Heart left ventricle (tissue), 16 donors: Measurements from ENCODE around the gene PCP4. TPM values are rescaled to one million over a fixed set of nuclear protein-coding genes. Genes with fewer than 3 reads are reported as not detected.

Source experiments
- ATAC-seq, 4 donors: fragments of 200-7000 bp; cut with Tn5 transposase; one replicate each; pipeline ENCODE4 v1.9.1; 2020 to 2022; ENCODE audit warnings: moderate library complexity in 4 of 4, mild to moderate bottlenecking in 3 of 4, moderate number of reproducible peaks in 1 of 4
- DNase-seq, 5 donors: peaks; one replicate each; pipeline ENCODE4 v3.0.0-alpha.2; 2020
- H3K27ac ChIP-seq, 12 donors: fragments of 200-600 bp; sonication (generic) in 4 of 12; one replicate each; pipeline versions ENCODE4 v1.5.0 to v1.8.0; 2016 to 2022; ENCODE audit warnings: mild to moderate bottlenecking in 2 of 12
- H3K27me3 ChIP-seq, 9 donors: fragments of 200-600 bp; sonication (generic) in 2 of 9; one replicate each; pipeline versions ENCODE4 v1.5.1 to v1.8.0; 2016 to 2022; ENCODE audit warnings: mild to moderate bottlenecking in 3 of 9
- H3K36me3 ChIP-seq, 9 donors: fragments of 200-600 bp; sonication (generic) in 2 of 9; one replicate each; pipeline versions ENCODE4 v1.5.0 to v1.8.0; 2018 to 2022; ENCODE audit warnings: mild to moderate bottlenecking in 2 of 9
- H3K4me1 ChIP-seq, 12 donors: fragments of 200-600 bp; sonication (generic) in 4 of 12; one replicate each; pipeline versions ENCODE4 v1.5.0 to v1.8.0; 2016 to 2022; ENCODE audit warnings: mild to moderate bottlenecking in 3 of 12
- H3K4me3 ChIP-seq, 12 donors: fragments of 200-600 bp; sonication (generic) in 4 of 12; one replicate each; pipeline versions ENCODE4 v1.5.0 to v1.8.0; 2017 to 2022; ENCODE audit warnings: mild to moderate bottlenecking in 9 of 12, moderate library complexity in 4 of 12
- H3K9me3 ChIP-seq, 12 donors: fragments of 200-600 bp; sonication (generic) in 4 of 12; one replicate each; pipeline versions ENCODE4 v1.5.0 to v1.8.0; 2016 to 2022; ENCODE audit warnings: mild to moderate bottlenecking in 1 of 12
- POLR2A ChIP-seq, 2 donors: fragments of 450-650 bp; IDR thresholded peaks; one replicate each; pipeline ENCODE4 v1.6.1; 2017; ENCODE audit warnings: antibody characterized with exemption in 2 of 2, mild to moderate bottlenecking in 2 of 2, moderate library complexity in 2 of 2
- WGBS, 4 donors: extraction: QIAGEN DNeasy Blood & Tissue Kit in 2 of 4; methylation state at CpG; one replicate each; pipeline versions ENCODE4 v1.1.5 to v1.1.7; 2013 to 2018; 5-methylcytosine and 5-hydroxymethylcytosine counted together
- intact Hi-C, 10 donors: fragments of 100-400 bp; cut with DNase I; formaldehyde crosslinking; loops; one replicate each; pipeline versions ENCODE4 v1.11.1 to v1.14.2; 2022
- polyA plus RNA-seq, 2 donors: library from polyadenylated mRNA; stranded (reverse); fragments of 200-250 nt; gene quantifications; one replicate each; pipeline ENCODE4 v1.2.3, GENCODE V29; 2013
- total RNA-seq, 9 donors: library from RNA; depleted of rRNA in 2 of 9; stranded (reverse); fragments of >200 nt in 2 of 9; fragmentation: NEBNext Ultra II Directional in 3 of 9; extraction: Animal tissue kit (Norgen Biotek cat#: 25700) in 3 of 9; gene quantifications; one replicate each; pipeline versions ENCODE4 v1.1.0 to v1.2.4, GENCODE V29; 2016 to 2023
- TF ChIP-seq, protein P1 (sequence below), 12 donors: fragments of 200-600 bp; sonication (generic) in 4 of 12; IDR thresholded peaks; one replicate each; pipeline versions ENCODE4 v1.5.0 to v1.8.0; 2018 to 2022; ENCODE audit warnings: antibody characterized with exemption in 12 of 12, mild to moderate bottlenecking in 5 of 12
- donor health status: ischemic (EF 13 %, LVEDD 7.1; RV severe dilation, severe dysfunction).
- donor health status: healthy with polysubstance abuse.
- donor health status: DM: no; HTN: yes; CAD: no.
- donor health status: DM: no; HTN: no; CAD: no.
- donor health status: ischemic (EF 25% LVEDD 6.9; RV normal size, moderate dysfunction).
- donor health status: ischemic (EF 25% LVEDD 5.7; RV mildly dilated, moderate dysfunction).
- donor health status: healthy.
- donor health status: DM: yes; HTN: yes; CAD: no.
- donor health status: ischemic (EF 35%, LVEDD 5.7; RV mildly dilated, moderate dysfunction).
- donor health status: nonischemic (EF 11% LVEDD 7.7; RV severe dilation, severe dysfunction).
- donor health status: DM: yes; HTN: yes; CAD: no.
- donor health status: PGD.
- donor health status: ischemic (EF 29% LVEDD 5.4; RV normal size, mild dysfunction).
- donor health status: nonischemic (EF 23%, LVEDD 6.1; RV moderate dilation, normal function).

PCP4 gene
- total and polyA plus RNA-seq, 11 donors = 0.64 to 9.6 (median 3.9) TPM

DNA sequence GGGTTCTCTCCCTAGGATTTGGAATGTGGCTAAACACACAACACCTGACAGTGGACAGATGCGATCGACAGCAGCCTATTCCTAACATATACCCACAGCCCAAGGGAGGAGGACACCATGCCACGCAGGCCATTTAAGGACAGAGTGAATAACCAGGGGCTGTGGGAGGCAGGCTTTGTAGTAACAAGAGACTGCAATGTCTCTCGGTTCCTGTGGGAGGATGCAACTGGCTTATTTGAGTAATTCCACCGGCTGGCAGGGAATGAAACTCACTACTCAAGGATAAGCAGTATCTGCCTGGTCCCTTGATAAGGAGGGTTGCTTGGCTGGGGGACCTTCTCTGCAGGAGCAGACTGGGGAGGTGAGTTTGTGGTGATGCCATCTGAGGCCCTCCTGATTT lies 109.6 kb downstream of the PCP4 start:
- ATAC-seq (no peak), DNase-seq (no peak)
- H3K4me3 ChIP-seq = no peak overlapping the region
- no peaks in the 10 kb centered on the region for H3K4me1 ChIP-seq
- TF ChIP-seq POLR2A (IDR thresholded peaks at IDR 0.05) = no peak
- TF ChIP-seq, protein P1, sequence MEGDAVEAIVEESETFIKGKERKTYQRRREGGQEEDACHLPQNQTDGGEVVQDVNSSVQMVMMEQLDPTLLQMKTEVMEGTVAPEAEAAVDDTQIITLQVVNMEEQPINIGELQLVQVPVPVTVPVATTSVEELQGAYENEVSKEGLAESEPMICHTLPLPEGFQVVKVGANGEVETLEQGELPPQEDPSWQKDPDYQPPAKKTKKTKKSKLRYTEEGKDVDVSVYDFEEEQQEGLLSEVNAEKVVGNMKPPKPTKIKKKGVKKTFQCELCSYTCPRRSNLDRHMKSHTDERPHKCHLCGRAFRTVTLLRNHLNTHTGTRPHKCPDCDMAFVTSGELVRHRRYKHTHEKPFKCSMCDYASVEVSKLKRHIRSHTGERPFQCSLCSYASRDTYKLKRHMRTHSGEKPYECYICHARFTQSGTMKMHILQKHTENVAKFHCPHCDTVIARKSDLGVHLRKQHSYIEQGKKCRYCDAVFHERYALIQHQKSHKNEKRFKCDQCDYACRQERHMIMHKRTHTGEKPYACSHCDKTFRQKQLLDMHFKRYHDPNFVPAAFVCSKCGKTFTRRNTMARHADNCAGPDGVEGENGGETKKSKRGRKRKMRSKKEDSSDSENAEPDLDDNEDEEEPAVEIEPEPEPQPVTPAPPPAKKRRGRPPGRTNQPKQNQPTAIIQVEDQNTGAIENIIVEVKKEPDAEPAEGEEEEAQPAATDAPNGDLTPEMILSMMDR (IDR thresholded peaks at IDR 0.05) = no peak
- H3K27ac ChIP-seq = no peak overlapping the region
- H3K27me3 ChIP-seq = peaks cover 0 to 14% (median 0%) of the 10 kb centered on the region in 9 donors
- no peaks in the 10 kb centered on the region for H3K9me3 ChIP-seq
- H3K36me3 ChIP-seq = no peaks in the 10 kb centered on the region
- intact Hi-C loops = no loop called here
- 51 to 76% (median 59%) methylated on average over 5 of the region's 5 CpGs for WGBS, 4 donors

Other genes starting within 250 kb of the PCP4 start
- gene IGSF5, start 122.3 kb upstream of the PCP4 start, total RNA-seq = 1 to 10 TPM; 1.4 to 6.4 (median 4.7) TPM
- 1 to 10 TPM in 1 of 2 donors, under 1 TPM in 1; 0.98 to 4.2 TPM for gene IGSF5, start 122.3 kb upstream of the PCP4 start, polyA plus RNA-seq